Stimulated activated naive CD8-positive, alpha-beta T cell treated with anti-CD3 and anti-CD28 coated beads, Interleukin-15, Interleukin-2, amounts not matched to agents 100 ng/mL and 50 ng/mL, for 24 hours (primary cell): ENCODE data around the gene SLC39A13.

Experiments used
- H3K27ac Mint-ChIP-seq: one replicate; pipeline ENCODE4 v1.8.0; 2021; ENCODE audit warnings: mild to moderate bottlenecking, mixed read lengths
- H3K27me3 Mint-ChIP-seq: one replicate; pipeline ENCODE4 v1.8.0; 2021; ENCODE audit warnings: mixed read lengths
- H3K36me3 Mint-ChIP-seq: one replicate; pipeline ENCODE4 v1.8.0; 2021; ENCODE audit warnings: low read depth, mixed read lengths
- H3K4me1 Mint-ChIP-seq: one replicate; pipeline ENCODE4 v1.8.0; 2021; ENCODE audit warnings: low read depth, mixed read lengths
- H3K4me3 Mint-ChIP-seq: one replicate; pipeline ENCODE4 v1.8.0; 2021; ENCODE audit warnings: mild to moderate bottlenecking, mixed read lengths
- H3K9me3 Mint-ChIP-seq: one replicate; pipeline ENCODE4 v1.8.0; 2021; ENCODE audit warnings: mixed read lengths

SLC39A13 gene

GRCh38 chr11:47406896-47407745 is 1.3 kb upstream of the SLC39A13 start:
- no peaks in the 10 kb centered on the region for H3K27me3 Mint-ChIP-seq
- H3K9me3 Mint-ChIP-seq = no peaks in the 10 kb centered on the region
- peak overlapping the region; percentile 96 for H3K27ac Mint-ChIP-seq
- peaks cover 18% of the 10 kb centered on the region for H3K4me1 Mint-ChIP-seq
- peak overlapping the region; percentile 91 for H3K4me3 Mint-ChIP-seq
- no peaks in the 10 kb centered on the region for H3K36me3 Mint-ChIP-seq

GRCh38 chr11:47408598-47409439 is 429 bp downstream of the SLC39A13 start:
- Mint-ChIP-seq H3K4me3 (peak overlapping the region; percentile 90), H3K9me3 (no peaks in the 10 kb centered on the region), H3K36me3 (peaks cover 5% of the 10 kb centered on the region), H3K27me3 (no peaks in the 10 kb centered on the region), H3K4me1 (peaks cover 18% of the 10 kb centered on the region), H3K27ac (peak overlapping the region; percentile 93)

- Mint-ChIP-seq H3K4me3 (peak overlapping the region; percentile 90), H3K36me3 (peaks cover 6% of the 10 kb centered on the region), H3K27ac (peak overlapping the region; percentile 93), H3K9me3 (no peaks in the 10 kb centered on the region), H3K4me1 (peaks cover 18% of the 10 kb centered on the region), H3K27me3 (no peaks in the 10 kb centered on the region)
Observed at GRCh38 chr11:47409440-47410369, 1.3 kb downstream of the SLC39A13 start.

GRCh38 chr11:47410370-47411264 is 2.2 kb downstream of the SLC39A13 start:
- no peak overlapping the region for H3K27ac Mint-ChIP-seq
- peaks cover 6% of the 10 kb centered on the region for H3K36me3 Mint-ChIP-seq

GRCh38 chr11:47411884-47412746 is 3.7 kb downstream of the SLC39A13 start:
- Mint-ChIP-seq H3K4me1 (peaks cover 14% of the 10 kb centered on the region), H3K4me3 (no peak overlapping the region), H3K27ac (no peak overlapping the region), H3K27me3 (no peaks in the 10 kb centered on the region), H3K36me3 (peaks cover 10% of the 10 kb centered on the region), H3K9me3 (no peaks in the 10 kb centered on the region)

More at GRCh38 chr11:47410370-47411264, 2.2 kb downstream of the SLC39A13 start:
- no peak overlapping the region for H3K4me3 Mint-ChIP-seq
- H3K9me3 Mint-ChIP-seq = no peaks in the 10 kb centered on the region
- H3K4me1 Mint-ChIP-seq = peaks cover 18% of the 10 kb centered on the region
- no peaks in the 10 kb centered on the region for H3K27me3 Mint-ChIP-seq

- Mint-ChIP-seq H3K36me3 (peaks cover 18% of the 10 kb centered on the region), H3K4me3 (no peak overlapping the region), H3K9me3 (no peaks in the 10 kb centered on the region), H3K27ac (no peak overlapping the region), H3K4me1 (peaks cover 6% of the 10 kb centered on the region), H3K27me3 (no peaks in the 10 kb centered on the region)
Observed at GRCh38 chr11:47413351-47413750, 5.0 kb downstream of the SLC39A13 start.

GRCh38 chr11:47413908-47414684 is 5.7 kb downstream of the SLC39A13 start:
- H3K36me3 Mint-ChIP-seq = peaks cover 25% of the 10 kb centered on the region
- H3K9me3 Mint-ChIP-seq = no peaks in the 10 kb centered on the region
- H3K27me3 Mint-ChIP-seq = no peaks in the 10 kb centered on the region
- no peak overlapping the region for H3K4me3 Mint-ChIP-seq
- H3K27ac Mint-ChIP-seq = no peak overlapping the region
- H3K4me1 Mint-ChIP-seq = peaks cover 5% of the 10 kb centered on the region

GRCh38 chr11:47414685-47415070 is 6.3 kb downstream of the SLC39A13 start:
- H3K27me3 Mint-ChIP-seq = no peaks in the 10 kb centered on the region
- no peaks in the 10 kb centered on the region for H3K4me1 Mint-ChIP-seq
- H3K27ac Mint-ChIP-seq = no peak overlapping the region
- no peak overlapping the region for H3K4me3 Mint-ChIP-seq
- no peaks in the 10 kb centered on the region for H3K9me3 Mint-ChIP-seq
- peaks cover 29% of the 10 kb centered on the region for H3K36me3 Mint-ChIP-seq

- Mint-ChIP-seq H3K36me3 (peaks cover 35% of the 10 kb centered on the region), H3K4me3 (no peak overlapping the region), H3K4me1 (no peaks in the 10 kb centered on the region), H3K27ac (no peak overlapping the region), H3K9me3 (no peaks in the 10 kb centered on the region), H3K27me3 (no peaks in the 10 kb centered on the region)
Observed at GRCh38 chr11:47415091-47415854, 6.9 kb downstream of the SLC39A13 start.

GRCh38 chr11:47415949-47416472 is 7.6 kb downstream of the SLC39A13 start:
- Mint-ChIP-seq H3K4me1 (no peaks in the 10 kb centered on the region), H3K9me3 (no peaks in the 10 kb centered on the region), H3K27me3 (no peaks in the 10 kb centered on the region), H3K27ac (no peak overlapping the region), H3K36me3 (peaks cover 42% of the 10 kb centered on the region), H3K4me3 (no peak overlapping the region)

- peaks cover 47% of the 10 kb centered on the region for H3K36me3 Mint-ChIP-seq
- H3K27me3 Mint-ChIP-seq = no peaks in the 10 kb centered on the region
- H3K27ac Mint-ChIP-seq = no peak overlapping the region
- H3K4me1 Mint-ChIP-seq = no peaks in the 10 kb centered on the region
- no peaks in the 10 kb centered on the region for H3K9me3 Mint-ChIP-seq
- H3K4me3 Mint-ChIP-seq = no peak overlapping the region
Observed at GRCh38 chr11:47417712-47418111, 9.3 kb downstream of the SLC39A13 start.
